AG09319 (cell line): ENCODE measurements around the gene SERPINB7.

ENCODE experiments used
- DNase-seq: peaks from one replicate; pipeline ENCODE4 v3.0.0-alpha.2; 2010; ENCODE audit warnings: low read depth; ENCODE audit errors: extremely low read depth
- TF ChIP-seq, protein P1 (sequence below): IDR thresholded peaks from 2 replicates; pipeline ENCODE4 v1.5.1; 2011; ENCODE audit warnings: low read depth, mild to moderate bottlenecking, inconsistent platforms, low read length, moderate library complexity

Gene SERPINB7, protein sequence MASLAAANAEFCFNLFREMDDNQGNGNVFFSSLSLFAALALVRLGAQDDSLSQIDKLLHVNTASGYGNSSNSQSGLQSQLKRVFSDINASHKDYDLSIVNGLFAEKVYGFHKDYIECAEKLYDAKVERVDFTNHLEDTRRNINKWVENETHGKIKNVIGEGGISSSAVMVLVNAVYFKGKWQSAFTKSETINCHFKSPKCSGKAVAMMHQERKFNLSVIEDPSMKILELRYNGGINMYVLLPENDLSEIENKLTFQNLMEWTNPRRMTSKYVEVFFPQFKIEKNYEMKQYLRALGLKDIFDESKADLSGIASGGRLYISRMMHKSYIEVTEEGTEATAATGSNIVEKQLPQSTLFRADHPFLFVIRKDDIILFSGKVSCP

DNA sequence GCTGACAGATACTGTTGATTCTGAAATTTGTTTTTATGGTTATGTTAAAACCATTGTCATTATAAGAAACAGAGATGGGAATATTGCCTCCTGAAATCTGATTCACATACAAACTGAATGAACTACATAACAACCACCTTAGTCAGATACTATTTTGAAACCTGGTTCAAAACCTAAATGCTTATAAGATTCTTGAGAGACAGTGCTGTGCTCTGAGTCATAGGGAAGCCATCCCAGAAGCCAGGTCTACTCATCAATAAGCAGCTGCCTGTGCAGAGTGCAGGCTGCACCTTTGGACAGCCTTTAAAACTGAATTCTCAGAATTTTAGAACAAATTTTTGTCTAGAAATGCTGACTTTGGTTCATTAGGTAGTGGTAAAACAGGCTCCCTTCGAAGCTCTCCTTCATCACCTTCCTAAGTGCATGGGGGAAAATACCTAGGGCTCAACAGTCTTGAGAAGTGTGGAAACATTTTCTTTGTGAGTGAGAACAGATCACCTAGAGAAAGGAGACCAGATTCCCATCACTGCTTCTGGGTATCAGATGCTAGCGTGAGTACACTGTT is at the start of gene SERPINB7:
Gene SERPINB7 (plus strand): TSS at position 253 of the 565 bp plus-strand sequence. CDS start 6,955 bp downstream, outside the sequence.
- DNase-seq, result no peak
- TF ChIP-seq, protein P1, sequence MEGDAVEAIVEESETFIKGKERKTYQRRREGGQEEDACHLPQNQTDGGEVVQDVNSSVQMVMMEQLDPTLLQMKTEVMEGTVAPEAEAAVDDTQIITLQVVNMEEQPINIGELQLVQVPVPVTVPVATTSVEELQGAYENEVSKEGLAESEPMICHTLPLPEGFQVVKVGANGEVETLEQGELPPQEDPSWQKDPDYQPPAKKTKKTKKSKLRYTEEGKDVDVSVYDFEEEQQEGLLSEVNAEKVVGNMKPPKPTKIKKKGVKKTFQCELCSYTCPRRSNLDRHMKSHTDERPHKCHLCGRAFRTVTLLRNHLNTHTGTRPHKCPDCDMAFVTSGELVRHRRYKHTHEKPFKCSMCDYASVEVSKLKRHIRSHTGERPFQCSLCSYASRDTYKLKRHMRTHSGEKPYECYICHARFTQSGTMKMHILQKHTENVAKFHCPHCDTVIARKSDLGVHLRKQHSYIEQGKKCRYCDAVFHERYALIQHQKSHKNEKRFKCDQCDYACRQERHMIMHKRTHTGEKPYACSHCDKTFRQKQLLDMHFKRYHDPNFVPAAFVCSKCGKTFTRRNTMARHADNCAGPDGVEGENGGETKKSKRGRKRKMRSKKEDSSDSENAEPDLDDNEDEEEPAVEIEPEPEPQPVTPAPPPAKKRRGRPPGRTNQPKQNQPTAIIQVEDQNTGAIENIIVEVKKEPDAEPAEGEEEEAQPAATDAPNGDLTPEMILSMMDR, result no peak

DNA sequence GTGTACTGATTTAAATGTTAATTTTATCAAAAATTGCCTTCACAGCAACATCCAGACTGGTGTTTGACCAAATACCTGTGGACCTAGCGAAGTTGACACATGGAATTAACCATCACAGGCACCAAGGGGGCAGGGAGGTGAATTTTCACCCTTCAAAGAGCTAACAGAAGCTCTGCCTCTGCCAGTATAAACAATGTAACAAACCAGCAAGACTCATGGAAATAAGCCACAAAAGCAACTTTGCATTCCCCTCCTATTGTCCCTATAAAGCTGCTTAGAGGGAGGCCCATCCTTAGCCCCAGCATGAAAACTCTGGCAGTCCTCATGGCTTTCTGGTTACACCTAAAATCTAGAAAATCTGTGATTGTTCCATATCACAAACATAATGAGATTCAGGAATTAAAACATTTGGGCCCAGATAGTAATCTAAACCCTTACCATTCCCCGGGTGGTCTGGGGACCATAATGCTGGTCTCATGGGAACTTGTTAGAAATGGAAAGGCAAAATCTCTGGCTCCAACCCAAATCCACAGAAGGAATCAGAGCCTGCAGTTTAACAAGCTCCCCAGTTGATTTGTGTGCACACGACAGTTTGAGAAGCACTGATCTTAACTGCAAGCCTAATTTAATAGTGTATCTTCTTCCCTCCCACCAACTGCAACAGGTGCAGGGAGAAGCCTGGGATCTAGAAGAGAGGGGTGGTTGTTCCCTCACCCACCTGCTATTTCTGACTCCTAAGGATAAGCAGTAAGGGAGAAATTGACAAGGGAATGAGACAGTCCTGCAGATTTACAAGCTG is 49.3 kb upstream of the SERPINB7 start:
- TF ChIP-seq, protein P1, result no peak
- DNase-seq, result no peak

DNA sequence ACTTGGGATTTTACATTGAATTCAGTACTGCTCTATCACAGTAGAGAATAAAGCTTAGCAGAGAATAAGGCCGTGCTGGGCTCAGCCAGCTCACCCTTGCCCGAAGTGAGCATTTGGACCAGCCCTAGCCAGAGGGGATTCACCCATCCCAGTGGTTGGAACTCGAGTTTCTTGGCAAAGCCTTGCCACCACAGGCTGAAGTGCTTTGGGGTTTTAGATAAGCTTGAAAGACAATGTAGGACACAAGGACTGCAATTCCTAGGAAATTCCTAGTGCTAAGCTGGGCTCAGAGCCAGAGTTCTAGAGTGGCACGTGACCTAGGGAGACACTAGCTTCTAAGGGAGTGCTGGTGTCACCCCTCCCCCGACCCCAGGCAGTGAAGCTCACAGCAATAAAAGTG is 44.4 kb upstream of the SERPINB7 start:
- no peak for DNase-seq
- TF ChIP-seq, protein P1, result no peak

DNA sequence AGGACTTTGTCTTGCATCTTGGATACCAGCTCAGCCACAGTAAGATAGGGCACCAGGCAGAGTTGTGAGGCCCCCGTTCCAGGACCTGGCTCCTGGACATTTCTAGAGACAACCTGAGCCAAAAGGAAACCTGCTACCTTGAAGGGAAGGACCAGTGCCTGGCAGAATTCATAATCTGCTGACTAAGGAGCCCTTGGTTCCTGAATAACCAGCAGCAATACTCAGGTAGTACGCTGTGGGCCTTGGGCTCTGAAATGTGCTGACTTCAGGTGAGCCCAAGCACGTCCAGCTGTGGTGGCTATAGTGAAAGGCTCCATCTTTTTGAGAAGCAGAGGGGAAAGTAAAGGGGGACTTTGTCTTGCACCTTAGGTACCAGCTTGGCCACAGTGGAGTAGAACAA is 44.0 kb upstream of the SERPINB7 start:
- DNase-seq, result no peak
- TF ChIP-seq, protein P1, result no peak

DNA sequence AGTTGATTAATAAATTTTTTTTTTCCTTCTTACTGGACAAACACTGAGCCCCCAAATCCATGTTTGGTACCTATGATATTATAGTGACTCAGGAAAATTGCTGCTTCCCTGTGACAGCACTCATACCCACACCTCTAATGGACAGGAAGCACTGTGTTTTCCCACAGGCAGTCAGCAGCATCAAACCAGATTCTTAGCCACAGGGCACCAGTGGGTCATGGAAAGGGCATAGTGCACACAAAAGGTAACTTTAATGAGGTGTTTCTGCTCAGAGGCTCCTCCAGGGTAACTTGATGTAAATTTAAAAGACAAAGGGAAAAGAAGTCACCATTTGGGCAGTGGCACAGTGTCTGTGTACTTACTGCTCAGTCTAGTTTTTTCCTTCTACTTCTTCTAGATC is 38.3 kb upstream of the SERPINB7 start:
- no peak for DNase-seq
- TF ChIP-seq, protein P1, result no peak

DNA sequence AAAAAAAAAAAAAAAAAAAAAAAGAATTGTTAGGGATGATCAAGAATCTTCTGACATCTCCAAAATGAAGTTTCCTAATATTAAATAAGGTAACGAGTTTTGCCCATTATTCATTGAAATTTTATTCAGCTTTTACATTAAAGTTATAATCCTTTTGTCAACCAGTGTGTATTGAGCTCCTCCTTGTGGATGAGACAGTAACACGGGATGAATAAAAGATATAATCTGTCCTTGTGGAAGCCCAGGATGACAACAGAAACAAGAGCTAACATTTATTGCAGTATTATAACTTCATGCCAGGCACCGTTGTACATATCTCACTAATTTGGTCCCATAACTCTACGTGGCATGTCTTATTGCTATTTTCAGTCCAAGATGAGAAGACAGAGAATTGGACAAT is 33.4 kb upstream of the SERPINB7 start:
- TF ChIP-seq, protein P1, result peak; percentile 51
- DNase-seq, result no peak

DNA sequence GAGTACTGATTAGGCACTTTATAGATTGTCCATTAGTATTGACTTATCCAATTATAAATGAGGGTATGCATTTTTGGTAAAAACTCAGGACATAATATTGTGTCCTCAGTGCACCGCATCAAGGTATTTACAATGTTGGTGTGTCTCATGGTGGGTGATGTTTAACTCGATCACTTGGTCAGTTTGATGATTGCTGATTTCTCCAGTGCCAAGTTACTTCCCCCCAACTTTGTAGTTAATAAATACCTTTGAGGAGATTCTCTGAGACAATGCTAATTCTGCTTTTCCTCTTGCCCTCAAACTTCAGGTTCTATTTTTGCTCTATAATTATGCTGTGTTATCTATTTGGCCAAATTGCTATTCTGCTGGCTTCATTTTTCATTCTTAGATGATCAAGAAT is 28.2 kb upstream of the SERPINB7 start:
- no peak for DNase-seq
- TF ChIP-seq, protein P1, result no peak
